Urinary bladder (tissue), 4 donors: Measurements from ENCODE around the gene FSD2. TPM values are rescaled to one million over a fixed set of nuclear protein-coding genes. Genes with fewer than 3 reads are reported as not detected.

Source experiments
- DNase-seq: peaks from one replicate; pipeline ENCODE4 v3.0.0-alpha.2; 2015; ENCODE audit errors: extremely low spot score
- H3K27ac ChIP-seq: one replicate; pipeline ENCODE4 v1.5.1; 2013; ENCODE audit warnings: low read depth, mild to moderate bottlenecking, moderate library complexity
- H3K36me3 ChIP-seq: one replicate; pipeline ENCODE4 v1.6.1; 2013; ENCODE audit warnings: mild to moderate bottlenecking, moderate library complexity; ENCODE audit not compliant: insufficient read depth
- H3K4me1 ChIP-seq: one replicate; pipeline ENCODE4 v1.6.1; 2013; ENCODE audit warnings: mild to moderate bottlenecking, moderate library complexity; ENCODE audit not compliant: insufficient read depth
- H3K4me3 ChIP-seq: one replicate; pipeline ENCODE4 v1.5.1; 2013; ENCODE audit warnings: low read depth, low read length
- WGBS: extraction: QIAGEN DNeasy Blood & Tissue Kit; methylation state at CpG from one replicate; pipeline ENCODE4 v1.1.7; 2013; 5-methylcytosine and 5-hydroxymethylcytosine counted together
- polyA plus RNA-seq: library from polyadenylated mRNA; stranded (reverse); fragments of 200-250 nt; gene quantifications from one replicate; pipeline ENCODE4 v1.2.3, GENCODE V29; 2013
- total RNA-seq: library from RNA; depleted of rRNA; stranded (reverse); fragments of >200 nt; gene quantifications from one replicate; pipeline ENCODE4 v1.2.3, GENCODE V29; 2014
- donor health status: healthy with polysubstance abuse.
- donor health status: healthy.

FSD2 gene, protein sequence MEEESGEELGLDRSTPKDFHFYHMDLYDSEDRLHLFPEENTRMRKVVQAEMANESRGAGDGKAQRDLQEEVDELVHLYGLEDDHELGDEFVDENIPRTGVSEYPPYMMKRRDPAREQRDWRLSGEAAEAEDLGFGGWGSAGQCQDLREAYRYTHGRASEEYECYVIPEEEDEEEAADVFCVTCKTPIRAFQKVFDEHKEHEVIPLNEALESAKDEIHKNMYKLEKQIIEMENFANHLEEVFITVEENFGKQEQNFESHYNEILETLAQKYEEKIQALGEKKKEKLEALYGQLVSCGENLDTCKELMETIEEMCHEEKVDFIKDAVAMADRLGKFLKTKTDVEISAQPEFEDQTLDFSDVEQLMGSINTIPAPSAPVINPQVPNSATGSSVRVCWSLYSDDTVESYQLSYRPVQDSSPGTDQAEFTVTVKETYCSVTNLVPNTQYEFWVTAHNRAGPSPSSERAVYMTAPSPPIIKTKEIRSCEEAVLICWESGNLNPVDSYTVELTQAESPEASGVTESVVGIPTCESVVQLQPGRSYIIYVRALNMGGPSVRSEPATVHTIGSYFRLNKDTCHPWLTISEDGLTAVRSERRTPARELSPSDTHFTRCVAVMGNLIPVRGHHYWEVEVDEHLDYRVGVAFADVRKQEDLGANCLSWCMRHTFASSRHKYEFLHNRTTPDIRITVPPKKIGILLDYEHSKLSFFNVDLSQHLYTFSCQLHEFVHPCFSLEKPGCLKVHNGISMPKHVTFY
- 1.2 TPM for total RNA-seq
- polyA plus RNA-seq: not detected

DNA sequence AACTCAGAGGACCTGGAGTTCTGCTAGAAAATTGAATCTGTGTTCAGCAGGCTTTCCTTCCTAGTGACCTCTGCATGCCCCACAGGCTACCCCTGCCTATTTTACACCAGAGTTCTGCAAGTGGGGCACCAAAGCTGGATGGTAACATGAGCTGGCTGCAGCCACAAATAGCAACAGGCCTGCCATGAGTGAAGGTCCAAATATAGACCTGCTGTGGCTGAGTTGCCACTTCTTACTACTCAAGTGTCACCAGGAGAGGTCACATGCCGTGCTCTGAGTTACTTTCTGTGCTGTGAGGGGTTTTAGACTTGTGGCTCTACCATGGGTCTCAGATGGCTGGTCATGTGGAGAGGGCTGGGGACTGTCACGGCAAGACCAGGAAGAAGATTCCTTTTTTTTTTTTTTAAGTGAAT lies at the start of gene FSD2:
FSD2 (minus strand) TSS at position 76 of the 413 bp plus-strand sequence. CDS start 18,679 bp downstream, outside the sequence.
- no peaks in the 10 kb centered on the region for H3K4me1 ChIP-seq
- DNase-seq: no peak
- no peak within 1 kb of the TSS for H3K27ac ChIP-seq
- no peaks in the 10 kb centered on the region for H3K36me3 ChIP-seq
- H3K4me3 ChIP-seq: no peak within 1 kb of the TSS
- 61% methylated on average over 2 of the region's 2 CpGs for WGBS

DNA sequence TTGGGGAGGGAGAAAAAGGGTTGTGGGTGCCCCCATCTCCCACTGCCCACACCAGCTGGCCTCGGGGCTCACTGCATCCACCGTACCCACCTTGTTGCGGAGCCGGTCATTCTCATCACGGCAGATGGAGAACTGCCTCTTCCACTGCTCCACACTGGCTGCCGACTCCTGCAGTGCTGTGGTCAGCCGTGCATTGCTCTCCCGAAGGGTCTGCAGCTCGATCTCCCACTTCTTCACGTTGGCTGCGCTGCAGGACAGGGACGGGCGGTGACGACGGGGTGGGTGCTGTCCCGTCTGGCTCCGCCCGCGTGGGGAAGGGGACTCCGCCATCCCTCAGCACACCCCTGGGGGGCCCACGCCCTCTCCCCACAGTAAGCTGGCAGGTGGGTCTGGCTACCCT lies 48.7 kb upstream of the FSD2 start:
- 91% methylated on average over 21 of the region's 21 CpGs for WGBS
- DNase-seq: no peak
- no peaks in the 10 kb centered on the region for H3K36me3 ChIP-seq
- no peak overlapping the region for H3K27ac ChIP-seq
- H3K4me3 ChIP-seq: no peak overlapping the region
- no peaks in the 10 kb centered on the region for H3K4me1 ChIP-seq

DNA sequence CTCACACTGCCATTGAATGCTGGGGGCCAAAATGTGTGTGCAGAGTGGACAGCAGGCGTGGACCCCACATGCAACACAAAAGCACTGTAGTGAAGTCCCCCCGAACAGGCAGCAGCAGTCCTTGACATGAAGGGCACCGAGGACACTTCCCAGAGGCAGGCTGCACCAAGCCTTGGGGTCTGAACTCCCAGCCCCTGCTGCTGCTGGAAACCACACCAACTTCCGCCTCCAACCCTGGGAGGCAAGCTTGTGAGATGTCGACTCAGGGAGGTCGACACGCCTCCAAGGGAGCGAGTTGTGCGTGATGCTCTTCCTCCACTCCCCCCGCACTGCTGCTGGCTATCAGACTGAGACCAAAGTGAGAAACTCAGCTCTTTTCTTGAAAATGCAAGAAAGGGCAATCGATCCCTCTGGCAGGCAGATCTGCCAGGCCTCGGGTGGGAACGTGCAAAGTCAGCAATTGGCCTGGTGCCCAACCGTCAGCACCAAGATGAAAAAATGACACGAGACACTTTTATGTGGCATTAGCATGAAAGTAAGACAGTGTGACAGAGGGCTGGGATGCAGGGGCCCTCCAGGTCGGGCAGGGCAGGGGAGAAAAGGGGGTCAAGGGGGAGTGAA lies 47.2 kb upstream of the FSD2 start:
- Histone ChIP-seq H3K36me3 (no peaks in the 10 kb centered on the region), H3K4me3 (no peak overlapping the region), H3K27ac (no peak overlapping the region), H3K4me1 (no peaks in the 10 kb centered on the region)
- WGBS: 63% methylated on average over 16 of the region's 16 CpGs
- no peak for DNase-seq

DNA sequence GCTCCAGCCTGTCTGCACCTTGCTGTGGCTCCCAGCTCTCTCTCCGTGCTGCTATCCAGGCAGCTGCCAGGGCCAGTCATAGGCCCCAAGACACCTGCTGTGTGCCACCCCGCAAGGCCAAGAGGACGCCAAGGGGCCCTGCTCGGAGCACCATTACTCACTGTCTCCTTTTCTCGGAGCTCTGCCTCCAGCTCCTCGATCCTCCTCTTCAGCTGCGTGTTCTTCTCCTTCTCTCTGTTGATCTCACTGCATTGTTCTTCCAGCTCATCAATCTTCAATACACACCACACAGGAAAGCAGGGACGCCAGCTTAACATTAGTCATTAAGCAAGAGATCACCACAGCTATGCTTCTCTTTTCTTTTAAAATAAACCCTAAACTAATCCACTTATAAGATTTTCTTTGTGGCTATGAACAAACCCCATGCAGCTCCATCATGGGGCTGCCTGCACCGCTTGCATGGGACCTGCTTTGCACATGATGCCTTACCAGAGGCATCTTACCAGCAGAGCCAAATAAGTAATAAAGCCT lies 46.2 kb upstream of the FSD2 start:
- no peak overlapping the region for H3K4me3 ChIP-seq
- H3K4me1 ChIP-seq: no peaks in the 10 kb centered on the region
- no peak overlapping the region for H3K27ac ChIP-seq
- DNase-seq: no peak
- WGBS: 83% methylated on average over 9 of the region's 9 CpGs
- H3K36me3 ChIP-seq: no peaks in the 10 kb centered on the region

DNA sequence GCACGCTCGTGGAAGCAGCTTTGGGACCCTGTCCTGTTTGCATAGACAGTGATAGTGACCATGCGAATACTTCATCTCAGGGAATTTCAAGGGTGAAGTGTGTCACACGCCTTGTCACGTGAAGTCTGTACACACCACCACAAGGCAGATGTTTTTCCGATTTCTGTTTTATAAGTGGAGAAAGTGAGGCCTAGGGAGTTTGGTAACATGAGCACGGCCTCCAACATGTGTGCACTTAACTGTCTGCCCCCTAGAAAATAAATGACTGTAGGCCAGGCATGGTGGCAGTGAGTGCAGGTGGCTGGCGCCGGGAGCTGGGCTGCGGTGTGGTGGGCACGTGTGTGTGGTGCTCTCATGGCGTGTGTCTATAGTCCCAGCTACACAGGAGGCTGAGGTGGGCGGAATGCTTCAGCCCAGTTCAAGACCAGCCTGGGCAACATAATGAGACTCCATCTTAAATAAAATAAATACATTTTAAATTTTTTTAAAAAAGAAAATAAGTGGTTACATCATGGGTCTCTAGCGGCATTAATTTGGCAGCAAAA lies 45.5 kb upstream of the FSD2 start:
- no peak overlapping the region for H3K27ac ChIP-seq
- H3K4me3 ChIP-seq: no peak overlapping the region
- no peak for DNase-seq
- 88% methylated on average over 14 of the region's 14 CpGs for WGBS
- no peaks in the 10 kb centered on the region for H3K4me1 ChIP-seq
- no peaks in the 10 kb centered on the region for H3K36me3 ChIP-seq

DNA sequence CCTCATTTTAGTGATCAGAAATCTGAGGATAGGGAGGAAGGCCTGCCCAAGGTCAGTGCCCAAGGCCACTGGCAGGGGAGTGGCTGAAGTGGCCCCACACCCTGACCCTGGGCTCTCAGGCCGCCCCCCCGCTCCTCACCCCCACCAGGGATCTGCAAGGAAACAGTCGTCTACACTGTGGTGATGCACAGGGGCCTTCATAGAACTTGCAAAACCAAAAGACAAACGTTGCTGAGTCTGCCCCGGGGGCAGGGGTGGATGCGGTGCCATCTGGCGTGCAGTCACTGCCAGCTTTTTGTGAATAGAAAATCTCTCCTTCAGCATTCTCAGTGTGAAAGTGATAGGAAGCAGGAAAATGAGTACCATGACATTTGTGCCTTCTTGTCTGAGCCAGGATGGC lies 44.9 kb upstream of the FSD2 start:
- no peak overlapping the region for H3K4me3 ChIP-seq
- no peaks in the 10 kb centered on the region for H3K36me3 ChIP-seq
- H3K27ac ChIP-seq: no peak overlapping the region
- DNase-seq: no peak
- no peaks in the 10 kb centered on the region for H3K4me1 ChIP-seq
- WGBS: 73% methylated on average over 7 of the region's 7 CpGs

DNA sequence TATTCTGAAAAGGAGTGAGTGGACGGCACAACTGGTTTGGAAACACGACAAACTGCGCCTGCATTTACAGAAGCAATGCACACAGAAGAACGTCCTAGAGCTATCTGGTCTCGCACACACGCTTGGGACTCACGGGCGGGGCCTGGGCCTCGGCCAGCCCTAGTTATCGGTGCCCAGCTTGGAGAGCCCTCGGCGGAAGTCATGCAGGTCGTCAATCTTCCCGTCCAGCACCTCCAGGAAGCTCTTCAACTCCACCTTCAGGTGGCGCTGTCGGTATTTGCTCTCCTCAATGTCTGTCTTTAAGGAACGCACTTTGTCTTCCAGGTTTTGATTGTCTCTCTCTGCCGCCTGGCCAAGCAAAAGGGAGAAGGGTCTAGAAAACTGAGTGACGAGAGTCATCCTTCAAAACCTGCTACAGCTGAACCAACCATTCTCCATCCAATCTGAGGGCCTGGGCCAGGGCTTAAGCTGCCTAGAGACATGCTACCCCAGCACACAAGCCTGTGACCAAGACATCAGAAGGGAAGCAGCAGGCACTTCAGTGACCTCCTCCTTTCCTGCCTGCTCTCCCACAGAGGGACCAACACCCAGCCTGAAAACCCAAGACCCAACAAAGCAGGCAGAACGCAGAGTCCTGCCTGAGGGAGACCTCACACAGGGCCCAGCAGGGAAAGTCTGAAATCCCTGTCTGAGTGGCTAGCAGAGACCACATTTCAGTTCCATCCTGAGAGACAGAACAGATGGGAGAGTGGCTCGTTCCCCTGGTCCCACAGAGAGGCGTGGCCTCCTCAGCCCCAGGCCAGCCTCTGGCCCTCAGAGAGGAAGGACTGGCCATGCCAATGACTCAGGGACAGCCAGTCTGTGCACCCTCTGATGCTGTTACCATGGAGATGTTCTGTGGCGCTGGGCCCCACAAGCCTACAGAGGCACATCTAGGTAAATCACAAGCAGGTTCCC lies 44.0 kb upstream of the FSD2 start:
- Histone ChIP-seq H3K27ac (no peak overlapping the region), H3K4me3 (no peak overlapping the region)
- WGBS: 17% methylated on average over 23 of the region's 23 CpGs

DNA sequence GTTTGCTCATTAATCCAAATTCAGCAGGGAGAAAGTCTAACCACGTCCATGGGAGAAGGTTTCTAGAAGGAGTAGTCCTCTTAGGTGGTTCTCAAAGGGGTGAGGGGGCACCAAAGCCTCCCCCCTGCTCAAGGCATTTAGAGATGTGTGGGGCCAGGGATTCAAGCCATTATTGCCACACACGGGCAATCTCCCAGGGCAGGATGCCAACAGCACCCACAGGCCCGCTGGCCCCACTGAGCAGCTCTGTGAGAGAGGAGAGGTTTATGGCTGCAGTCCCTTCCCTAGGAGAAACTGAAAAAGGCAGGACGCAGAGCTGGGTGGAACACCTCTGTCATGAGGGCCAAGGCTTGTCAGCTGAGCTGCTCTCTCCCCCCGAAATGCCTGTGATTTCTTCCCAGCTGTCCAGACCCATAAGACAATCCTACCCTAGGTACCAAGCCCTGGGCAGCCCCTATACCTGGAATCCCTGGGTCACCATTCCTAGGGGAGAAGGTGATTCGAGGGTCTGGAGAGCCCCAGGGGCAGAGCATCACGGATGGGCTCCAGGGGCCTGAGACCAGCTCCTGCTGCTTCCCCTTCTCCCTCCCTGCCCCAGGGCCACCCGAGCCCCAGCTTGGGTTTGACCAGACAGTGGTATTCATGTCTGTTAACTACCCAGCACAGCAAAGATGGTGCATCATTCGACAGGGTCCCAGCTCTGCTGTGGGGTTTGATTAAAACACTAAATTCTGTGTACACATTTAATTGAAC lies 42.5 kb upstream of the FSD2 start:
- 79% methylated on average over 9 of the region's 9 CpGs for WGBS
- Histone ChIP-seq H3K4me1 (no peaks in the 10 kb centered on the region), H3K36me3 (no peaks in the 10 kb centered on the region), H3K27ac (no peak overlapping the region), H3K4me3 (no peak overlapping the region)
- no peak for DNase-seq

More for the DNA sequence above, 44.0 kb upstream of the FSD2 start:
- no peaks in the 10 kb centered on the region for H3K36me3 ChIP-seq
- H3K4me1 ChIP-seq: no peaks in the 10 kb centered on the region
- DNase-seq: peak; percentile 32

DNA sequence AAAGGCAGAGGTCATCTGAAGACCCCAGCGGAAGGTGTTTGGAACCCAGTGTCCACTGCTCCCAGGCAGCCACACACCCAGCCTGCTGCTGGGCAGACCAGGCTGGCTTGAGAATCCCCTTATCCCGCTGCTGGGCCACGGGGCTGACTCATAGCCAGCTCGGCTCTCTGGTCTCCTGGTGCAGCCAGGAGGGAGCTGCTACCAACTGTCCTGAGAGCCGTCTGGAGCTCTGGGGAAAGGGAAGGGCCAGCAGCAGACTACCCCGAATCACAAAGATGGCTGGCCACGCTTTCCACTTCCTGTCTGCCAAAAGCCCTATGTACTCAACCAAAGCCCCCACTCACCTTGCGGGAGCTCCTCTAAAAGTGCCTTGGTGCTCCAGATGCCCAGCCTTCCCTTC lies 41.8 kb upstream of the FSD2 start:
- Histone ChIP-seq H3K36me3 (no peaks in the 10 kb centered on the region), H3K27ac (no peak overlapping the region), H3K4me3 (no peak overlapping the region), H3K4me1 (no peaks in the 10 kb centered on the region)
- no peak for DNase-seq
- 76% methylated on average over 8 of the region's 8 CpGs for WGBS

DNA sequence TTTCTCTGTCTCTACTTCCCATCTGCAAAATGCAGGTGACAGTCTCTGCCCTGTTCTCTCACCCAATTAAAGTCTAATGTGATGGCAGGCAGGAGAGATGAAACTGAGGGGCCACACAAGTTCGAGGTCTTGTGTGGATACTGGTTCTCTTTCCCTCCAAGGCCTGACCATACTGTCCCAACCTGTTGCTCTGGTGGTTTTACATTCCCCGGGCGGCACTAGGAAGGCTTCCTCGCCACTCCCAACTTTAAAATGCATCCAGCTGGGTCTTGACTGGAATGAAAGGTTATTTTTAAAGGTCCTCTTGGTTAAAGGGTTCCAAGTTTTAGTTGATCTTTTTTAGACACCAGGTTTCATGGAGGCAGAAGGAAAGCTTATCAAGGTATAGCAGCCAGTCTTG lies 40.8 kb upstream of the FSD2 start:
- WGBS: 79% methylated on average over 4 of the region's 4 CpGs
- no peak overlapping the region for H3K27ac ChIP-seq
- H3K4me1 ChIP-seq: no peaks in the 10 kb centered on the region
- H3K36me3 ChIP-seq: no peaks in the 10 kb centered on the region
- H3K4me3 ChIP-seq: no peak overlapping the region
- no peak for DNase-seq

DNA sequence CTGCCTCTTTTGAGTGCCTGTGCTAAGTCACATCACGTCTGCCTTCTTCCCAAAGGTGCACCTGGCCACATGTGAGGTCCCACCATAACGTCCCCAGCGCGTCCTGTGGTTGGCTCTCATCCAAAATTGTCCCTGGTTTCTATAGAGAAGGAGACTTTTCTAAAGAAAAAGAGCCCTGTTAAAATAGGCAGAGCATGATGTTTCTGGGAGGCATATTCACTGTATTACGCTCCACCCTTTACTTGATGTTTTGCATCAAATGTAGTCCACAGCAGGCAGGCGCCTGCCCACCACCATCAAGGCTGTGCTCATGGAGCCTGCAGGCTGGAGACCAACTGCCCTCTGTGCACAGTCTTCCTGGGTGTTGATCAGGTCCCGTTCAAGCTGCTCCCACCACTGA lies 39.8 kb upstream of the FSD2 start:
- DNase-seq: no peak
- no peak overlapping the region for H3K27ac ChIP-seq
- no peaks in the 10 kb centered on the region for H3K4me1 ChIP-seq
- no peak overlapping the region for H3K4me3 ChIP-seq
- no peaks in the 10 kb centered on the region for H3K36me3 ChIP-seq
- WGBS: 74% methylated on average over 7 of the region's 7 CpGs

DNA sequence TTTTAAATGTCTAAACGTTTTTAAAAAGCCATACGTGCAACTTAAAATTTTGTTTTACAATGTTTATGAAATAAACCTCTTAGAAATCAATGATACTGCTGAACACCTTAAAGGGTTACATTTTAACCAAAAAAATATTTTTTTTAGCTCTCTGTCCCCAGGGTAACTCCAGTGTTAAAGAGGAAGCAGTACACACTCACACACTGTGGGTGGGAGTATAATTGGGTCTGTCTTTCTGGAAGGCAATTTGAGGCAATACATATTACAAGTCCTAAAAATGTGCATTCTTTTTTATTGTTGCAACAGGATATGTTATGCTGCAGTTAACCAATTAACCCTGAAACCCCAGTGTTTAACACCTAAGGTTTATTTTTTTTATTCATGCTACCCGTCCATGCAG lies 37.7 kb upstream of the FSD2 start:
- DNase-seq: no peak
- H3K27ac ChIP-seq: no peak overlapping the region
- 84% methylated on average over 3 of the region's 3 CpGs for WGBS
- no peaks in the 10 kb centered on the region for H3K36me3 ChIP-seq
- no peaks in the 10 kb centered on the region for H3K4me1 ChIP-seq
- no peak overlapping the region for H3K4me3 ChIP-seq
